GM20431 (cell line): ENCODE results near the gene COP1.
"Not testable (repeated sequence)": the region's sequence is repeated elsewhere in the genome, so short reads cannot be mapped to it uniquely, and the experiment has no call there.

Experiments
- in situ Hi-C: fragments of 300-500 bp; cut with MseI, MboI; formaldehyde crosslinking; loops from one replicate; pipeline ENCODE4 v1.15.0; 2020; ENCODE audit warnings: low sequenced_read_pairs; ENCODE audit not compliant: unreplicated experiment

COP1 gene

DNA sequence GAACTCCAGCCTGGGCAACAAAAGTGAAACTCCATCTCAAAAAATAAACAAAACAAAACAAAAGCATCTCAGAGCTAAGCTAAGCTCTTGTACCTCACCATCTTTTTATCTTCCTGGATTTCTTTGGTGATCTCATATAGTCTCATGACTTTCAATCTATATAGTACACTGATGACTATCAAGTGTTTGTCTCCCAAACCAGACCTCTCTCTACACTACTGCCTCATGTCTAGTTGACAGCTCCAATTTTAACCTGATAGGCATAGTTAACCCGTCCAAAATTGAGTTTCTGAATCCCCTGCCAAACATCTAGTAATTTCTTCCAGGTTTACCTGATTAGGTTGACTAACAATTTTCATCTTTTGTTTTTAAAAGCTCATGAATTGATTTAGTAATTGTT, 151.7 kb downstream of the COP1 start:
- in situ Hi-C loops: loop anchor here (25.0 kb wide), 1 partner anchor 693 kb away; no protein-coding TSS in a partner anchor

DNA sequence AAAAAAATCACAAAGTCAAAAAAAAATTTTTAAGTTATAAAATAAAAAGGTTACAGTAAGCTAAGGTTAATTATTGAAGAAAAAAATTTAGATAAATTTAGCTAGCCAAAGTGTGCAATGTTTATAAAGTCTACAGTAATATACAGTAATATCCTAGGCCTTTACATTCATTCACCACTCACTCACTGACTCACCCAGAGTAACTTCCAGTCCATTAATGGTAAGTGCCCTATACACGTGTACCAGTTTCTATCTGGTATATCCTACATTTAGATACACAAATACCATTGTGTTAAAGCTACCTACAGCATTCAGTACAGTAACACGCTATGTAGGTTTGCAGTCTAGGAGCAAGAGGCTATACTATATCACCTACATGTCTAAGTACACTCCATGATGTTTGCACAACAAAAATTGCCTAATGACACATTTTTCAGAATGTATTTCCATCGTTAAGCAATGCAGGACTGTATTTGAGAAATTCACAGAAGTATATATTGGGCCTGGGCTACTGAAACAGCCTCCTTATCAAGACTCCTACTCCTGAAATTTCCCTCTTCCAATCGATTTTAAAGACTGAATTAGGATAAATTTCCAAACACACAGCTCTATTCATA, 155.1 kb downstream of the COP1 start:
- in situ Hi-C loops: loop anchor here (25.0 kb wide), 1 partner anchor 690 kb away; no protein-coding TSS in a partner anchor

DNA sequence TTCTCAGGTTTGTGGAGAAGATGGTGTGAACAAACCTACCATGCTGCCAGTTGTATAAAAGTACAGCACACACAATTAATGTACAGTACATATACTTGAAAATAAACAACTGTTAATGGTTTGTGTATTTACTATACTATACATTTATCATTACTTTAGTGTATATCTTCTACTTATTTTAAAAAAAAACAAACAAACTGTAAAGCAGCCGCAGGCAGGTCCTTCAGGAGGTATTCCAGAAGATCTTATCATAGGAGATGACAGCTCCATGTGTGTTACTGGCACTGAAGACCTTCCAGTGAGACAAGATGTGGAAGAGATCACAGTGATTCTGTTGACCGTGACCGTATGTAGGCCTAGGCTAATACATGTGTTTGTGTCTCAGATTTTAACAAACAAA, 155.7 kb downstream of the COP1 start:
- in situ Hi-C loops: loop anchor here (25.0 kb wide), 1 partner anchor 689 kb away; no protein-coding TSS in a partner anchor

DNA sequence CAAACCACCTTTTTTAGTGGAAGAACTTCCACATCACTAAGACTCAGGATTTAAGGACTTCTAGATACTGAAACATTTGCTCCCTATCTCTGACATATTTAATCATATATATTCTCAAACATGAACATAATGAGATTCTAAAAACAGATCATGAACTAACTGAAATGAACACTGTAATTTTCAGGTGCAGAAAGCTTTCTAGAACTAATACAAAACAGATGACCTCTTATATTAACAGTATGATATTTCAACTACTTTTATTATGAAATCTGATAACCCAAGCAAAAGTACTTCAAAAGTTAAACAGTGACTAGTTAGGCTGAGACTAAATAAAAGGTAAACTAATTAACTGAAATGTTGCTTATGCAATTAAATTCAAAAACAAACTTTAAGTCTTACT, 157.5 kb downstream of the COP1 start:
- in situ Hi-C loops: no loop called here

DNA sequence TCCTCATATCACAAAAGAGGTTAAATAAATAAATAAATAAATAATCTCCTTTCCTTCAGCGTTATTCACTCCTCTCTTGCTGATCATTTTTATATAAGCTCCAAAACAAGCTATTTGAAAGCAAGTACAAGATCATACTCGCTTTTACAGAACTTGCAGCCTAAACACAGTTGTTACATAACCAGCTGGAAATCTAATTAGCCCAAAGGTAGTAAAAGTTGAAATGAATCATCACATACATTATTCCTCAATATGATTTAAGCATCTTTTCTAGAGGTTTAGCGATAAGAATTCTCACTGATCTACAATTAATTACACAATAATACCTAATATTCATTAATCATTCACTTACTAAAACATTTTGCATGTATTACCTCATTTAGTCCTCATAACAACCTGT, 160.2 kb downstream of the COP1 start:
- in situ Hi-C loops: no loop called here

DNA sequence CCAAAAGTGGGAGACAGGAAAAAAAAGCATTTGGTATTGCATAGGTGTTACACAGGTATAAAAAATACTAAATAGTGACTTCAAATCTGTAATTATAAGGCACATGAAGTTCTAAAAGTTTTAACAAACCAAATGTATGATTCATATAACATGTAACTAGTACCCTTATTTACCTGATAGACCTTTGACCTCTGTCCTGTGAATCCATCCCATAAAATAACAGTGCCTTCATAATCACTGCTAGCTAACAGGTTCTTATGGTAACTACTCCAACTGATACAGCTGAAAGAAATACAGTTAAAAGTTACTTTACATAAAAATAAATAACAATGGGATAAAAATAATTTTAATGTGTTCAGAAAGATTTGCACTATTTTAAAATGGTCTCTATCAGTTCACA, 163.5 kb downstream of the COP1 start:
- in situ Hi-C loops: no loop called here

DNA sequence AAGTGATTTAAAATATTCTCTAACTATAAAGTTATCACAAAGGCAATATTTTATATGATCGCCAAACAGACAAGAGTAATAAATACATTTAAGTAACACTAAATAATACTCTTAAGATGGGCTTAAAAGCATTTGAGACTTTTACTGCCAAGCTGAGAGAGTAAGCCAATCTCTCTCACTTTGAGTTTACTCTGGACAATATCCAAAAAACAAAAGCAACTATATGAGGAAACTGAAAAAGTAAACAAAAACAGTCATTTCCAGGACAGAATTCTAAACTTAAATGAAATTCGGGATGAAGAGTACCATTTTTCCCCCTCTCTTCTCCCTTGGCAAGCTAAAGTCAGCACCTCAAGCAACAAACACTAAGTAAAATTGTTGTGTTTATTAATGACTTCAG, 173.2 kb downstream of the COP1 start:
- in situ Hi-C loops: no loop called here

DNA sequence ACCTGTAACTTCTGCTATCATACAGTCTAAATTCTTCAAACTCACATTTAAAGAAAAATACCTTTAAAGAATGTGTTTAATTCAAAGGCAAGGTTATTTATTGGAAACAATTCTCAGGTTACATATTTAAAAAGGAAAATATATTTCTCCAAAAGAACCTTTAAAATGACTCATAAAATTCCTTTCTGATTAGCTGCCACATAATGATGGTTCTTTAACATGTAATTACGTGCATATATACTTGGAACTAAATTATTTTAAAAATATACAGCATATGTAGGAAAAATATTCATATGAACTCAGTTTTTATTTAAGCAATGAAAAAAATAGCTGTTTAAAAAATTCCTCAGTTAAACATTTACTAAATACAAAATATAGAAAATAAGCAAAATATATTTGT, 173.6 kb downstream of the COP1 start:
- in situ Hi-C loops: no loop called here

DNA sequence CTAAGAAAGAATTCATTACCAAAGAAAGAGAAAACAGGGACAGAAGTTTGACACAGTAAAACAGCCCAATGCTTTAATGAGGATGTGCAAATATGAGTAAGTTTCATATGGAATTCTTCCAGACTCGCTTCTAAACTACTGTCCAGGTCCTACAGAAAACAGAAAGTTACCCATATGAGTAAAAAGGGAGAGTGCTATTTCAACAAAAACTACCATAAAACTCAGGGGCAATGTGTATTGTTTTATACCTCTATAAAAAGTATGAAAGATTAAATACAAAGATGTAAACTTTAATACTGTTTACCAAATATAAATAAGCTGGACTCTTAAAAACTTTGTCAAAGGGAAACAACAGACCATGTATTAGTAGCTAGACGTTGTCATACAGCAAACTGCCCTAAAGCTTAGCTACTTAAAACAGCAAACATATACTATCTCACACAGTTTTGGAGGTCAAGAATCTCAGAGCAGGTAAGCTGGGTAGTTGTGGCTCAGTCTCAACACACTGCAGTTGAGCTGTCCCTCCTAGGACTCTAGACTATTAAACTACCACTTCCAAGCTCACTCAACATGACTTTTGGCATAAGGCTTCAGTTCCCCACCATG, 174.9 kb downstream of the COP1 start:
- in situ Hi-C loops: no loop called here

DNA sequence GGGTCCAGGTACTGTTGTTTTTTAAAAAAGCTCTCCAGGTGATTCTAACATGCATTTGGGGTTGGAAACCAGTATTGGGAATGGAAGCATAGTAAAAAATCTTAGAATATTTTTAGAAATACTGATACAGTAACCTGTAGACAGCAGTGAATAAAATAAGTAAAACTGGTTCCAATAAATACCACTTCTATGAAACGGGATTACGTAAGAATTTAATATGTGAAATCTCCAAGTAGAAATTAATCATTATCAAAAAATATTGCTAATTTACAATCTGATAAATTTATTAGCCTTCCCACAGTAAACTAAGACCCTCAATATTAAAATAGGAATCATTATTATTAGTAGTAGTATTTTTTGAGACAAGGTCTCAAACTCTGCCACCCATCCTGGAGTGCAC, 177.5 kb downstream of the COP1 start:
- in situ Hi-C loops: no loop called here

DNA sequence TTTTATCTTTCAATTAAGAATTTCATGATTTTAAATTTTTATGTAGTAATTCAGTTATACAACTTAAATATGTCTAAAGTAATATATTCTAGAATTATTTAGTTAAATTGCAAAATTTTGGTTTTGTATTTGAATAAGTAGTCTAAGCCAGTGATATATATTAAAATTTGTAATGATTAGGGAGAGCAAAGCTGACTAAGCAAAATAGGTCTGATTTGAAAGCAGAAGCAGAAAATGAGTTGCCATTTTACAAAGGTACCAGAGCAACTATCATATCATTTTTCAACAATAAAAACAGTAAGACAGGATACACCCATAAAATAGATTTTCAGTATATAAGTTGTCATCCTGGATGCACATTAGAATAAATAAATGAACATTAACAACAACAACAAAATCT, 177.9 kb downstream of the COP1 start:
- in situ Hi-C loops: no loop called here

DNA sequence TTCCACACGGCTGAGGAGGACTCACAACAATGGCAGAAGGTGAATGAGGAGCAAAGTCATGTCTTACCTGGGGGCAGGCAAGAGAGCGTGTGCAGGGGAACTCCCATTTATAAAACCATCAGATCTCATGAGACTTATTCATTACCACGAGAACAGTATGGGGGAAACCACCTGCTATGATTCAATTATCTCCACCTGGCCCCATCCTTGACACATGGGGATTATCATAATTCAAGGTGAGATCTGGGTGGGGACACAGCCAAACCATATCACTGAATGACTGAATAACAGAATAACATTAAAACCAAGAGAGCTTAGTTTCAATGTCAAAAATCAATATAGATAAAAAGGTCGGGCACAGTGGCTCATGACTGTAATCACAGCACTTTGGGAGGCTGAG, 179.2 kb downstream of the COP1 start:
- in situ Hi-C loops: not testable (repeated sequence)

DNA sequence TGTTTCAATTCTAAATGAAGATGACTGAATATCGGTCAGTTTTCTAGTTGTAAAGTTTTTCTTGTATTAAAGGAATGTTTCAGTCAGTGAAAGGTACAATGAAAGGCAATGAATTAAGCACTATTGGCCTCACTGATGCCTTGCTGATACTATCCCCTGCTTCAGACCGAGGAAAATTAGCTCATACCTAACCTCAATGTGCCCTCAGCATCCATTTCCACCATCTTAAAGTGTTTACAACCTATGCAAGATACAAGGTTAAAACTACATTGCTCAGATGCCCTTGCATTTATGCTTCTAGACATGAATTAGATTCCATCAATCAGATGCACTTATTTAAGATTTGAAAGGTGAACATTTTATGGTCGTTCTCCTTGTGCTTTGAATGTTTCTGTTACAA, 184.5 kb downstream of the COP1 start:
- in situ Hi-C loops: no loop called here

DNA sequence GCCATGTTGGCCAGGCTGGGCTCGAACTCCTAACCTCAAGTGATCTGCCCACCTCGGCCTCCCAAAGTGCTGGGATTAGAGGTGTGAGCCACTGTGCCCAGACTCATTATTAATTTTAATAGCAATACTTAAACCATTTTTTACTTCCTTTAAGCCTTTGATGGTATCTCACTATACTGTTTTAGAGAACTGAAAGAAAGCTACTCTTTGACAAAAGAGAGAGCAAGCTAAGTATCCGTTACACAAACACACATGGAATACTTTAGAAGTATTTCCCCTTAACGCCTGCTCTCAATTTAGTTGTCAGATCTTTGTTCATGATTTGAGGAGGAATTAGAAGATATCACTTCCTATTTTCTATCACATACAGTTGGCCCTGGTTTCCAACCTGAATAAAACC, 189.4 kb downstream of the COP1 start:
- in situ Hi-C loops: no loop called here

DNA sequence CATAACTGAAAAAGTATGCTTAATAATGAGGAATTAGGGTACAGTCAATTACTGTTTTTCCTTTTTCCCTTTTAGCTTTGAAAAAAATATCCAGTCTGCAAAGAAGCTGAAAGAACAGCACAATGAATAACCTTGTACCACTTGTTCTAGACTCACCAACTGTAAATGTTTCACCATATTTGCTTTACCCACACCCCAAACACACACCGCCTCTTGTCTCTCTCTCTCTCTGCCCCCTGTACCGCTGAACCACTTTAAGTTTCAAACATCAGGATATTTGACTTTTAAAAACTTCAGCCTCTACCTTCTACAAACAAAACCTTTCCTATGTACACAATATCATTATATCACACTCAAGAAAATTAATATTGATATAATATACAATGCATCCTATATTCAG, 197.1 kb downstream of the COP1 start:
- in situ Hi-C loops: no loop called here

DNA sequence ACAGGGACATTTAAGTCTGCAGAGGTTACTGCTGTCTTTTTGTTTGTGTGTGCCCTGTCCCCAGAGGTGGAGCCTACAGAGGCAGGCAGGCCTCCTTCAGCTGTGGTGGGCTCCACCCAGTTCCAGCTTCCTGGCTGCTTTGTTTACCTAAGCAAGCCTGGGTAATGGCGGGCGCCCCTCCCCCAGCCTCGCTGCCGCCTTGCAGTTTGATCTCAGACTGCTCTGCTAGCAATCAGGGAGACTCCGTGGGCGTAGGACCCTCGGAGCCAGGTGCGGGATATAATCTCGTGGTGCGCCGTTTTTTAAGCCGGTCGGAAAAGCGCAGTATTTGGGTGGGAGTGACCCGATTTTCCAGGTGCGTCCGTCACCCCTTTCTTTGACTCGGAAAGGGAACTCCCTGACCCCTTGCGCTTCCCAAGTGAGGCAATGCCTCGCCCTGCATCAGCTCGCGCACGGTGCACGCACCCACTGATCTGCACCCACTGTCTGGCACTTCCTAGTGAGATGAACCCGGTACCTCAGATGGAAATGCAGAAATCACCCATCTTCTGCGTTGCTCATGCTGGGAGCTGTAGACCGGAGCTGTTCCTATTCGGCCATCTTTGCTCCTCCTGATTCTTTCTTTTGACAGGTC, 199.2 kb downstream of the COP1 start:
- in situ Hi-C loops: not testable (repeated sequence)

DNA sequence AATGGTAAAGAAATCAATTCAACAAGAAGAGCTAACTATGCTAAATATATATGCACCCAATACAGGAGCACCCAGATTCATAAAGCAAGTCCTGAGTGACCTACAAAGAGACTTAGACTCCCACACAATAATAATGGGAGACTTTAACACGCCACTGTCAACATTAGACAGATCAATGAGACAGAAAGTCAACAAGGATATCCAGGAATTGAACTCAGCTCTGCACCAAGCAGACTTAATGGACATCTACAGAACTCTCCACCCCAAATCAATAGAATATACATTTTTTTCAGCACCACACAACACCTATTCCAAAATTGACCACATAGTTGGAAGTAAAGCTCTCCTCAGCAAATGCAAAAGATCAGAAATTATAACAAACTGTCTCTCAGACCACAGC, 212.4 kb downstream of the COP1 start:
- in situ Hi-C loops: not testable (repeated sequence)

DNA sequence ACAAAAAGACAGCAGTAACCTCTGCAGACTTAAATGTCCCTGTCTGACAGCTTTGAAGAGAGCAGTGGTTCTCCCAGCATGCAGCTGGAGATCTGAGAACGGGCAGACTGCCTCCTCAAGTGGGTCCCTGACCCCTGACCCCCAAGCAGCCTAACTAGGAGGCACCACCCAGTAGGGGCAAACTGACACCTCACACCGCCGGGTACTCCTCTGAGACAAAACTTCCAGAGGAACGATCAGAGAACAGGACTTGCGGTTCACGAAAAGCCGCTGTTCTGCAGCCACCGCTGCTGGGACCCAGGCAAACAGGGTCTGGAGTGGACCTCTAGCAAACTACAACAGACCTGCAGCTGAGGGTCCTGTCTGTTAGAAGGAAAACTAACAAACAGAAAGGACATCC, 214.3 kb downstream of the COP1 start:
- in situ Hi-C loops: not testable (repeated sequence)

DNA sequence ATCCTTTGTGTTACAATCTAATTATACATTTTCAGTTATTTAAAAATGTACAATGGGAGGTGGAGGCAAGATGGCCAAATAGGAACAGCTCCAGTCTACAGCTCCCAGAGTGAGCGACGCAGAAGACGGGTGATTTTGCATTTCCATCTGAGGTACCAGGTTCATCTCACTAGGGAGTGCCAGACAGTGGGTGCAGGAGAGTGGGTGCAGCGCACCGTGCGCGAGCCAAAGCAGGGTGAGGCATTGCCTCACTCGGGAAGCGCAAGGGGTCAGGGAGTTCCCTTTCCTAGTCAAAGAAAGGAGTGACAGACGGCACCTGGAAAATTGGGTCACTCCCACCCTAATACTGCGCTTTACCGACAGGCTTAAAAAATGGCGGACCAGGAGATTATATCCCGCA, 214.9 kb downstream of the COP1 start:
- in situ Hi-C loops: not testable (repeated sequence)

DNA sequence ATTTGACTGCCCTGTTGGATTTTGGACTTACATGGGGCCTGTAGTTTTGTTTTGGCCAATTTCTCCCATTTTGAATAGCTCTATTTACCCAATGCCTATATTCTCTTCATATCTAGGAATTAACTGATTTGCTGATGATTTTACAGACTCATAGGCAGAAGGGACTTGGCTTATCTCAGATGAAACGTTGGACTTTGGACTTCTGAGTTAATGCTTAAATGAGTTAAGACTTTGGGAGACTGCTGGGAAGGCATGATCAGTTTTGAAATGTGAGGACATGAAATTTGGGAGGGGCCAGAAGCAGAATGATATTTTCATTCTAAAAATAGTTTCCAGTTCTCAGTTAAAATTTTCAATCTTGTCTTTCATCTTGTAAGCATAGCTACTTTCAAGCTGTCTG, 222.3 kb downstream of the COP1 start:
- in situ Hi-C loops: no loop called here

DNA sequence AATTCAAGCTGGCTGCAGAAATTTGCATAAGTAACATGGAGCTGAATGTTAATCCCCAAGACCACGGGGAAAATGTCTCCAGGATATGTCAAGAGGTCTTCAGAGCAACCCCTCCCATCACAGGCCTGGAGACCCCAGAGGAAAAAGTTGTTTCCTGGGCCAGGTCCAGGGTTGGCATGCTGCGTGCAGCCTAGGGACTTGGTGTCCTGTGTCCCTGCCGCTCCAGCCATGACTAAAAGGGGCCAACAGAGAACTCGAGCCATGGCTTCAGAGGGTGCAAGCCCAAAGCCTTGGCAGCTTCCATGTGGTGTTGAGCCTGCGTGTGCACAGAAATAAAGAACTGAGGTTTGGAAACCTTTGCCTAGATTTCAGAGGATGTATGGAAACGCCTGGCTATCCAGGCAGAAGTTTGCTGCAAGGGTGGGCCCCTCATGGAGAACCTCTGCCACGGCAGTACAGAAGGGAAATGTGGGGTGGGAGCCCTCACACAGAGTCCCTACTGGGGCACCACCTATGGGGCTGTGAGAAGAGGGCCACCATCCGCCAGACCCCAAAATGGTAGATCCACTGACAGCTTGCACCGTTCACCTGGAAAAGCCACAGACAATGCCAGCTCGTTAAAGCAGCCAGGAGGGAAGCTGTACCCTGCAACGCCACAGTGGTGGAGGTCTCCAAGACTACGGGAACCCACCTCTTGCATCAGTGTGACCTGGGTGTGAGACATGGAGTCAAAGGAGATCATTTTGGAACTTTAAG, 222.9 kb downstream of the COP1 start:
- in situ Hi-C loops: no loop called here
